ENCODE data around the gene ENTPD8. TPM values are rescaled to one million over a fixed set of nuclear protein-coding genes. Genes with fewer than 3 reads are reported as not detected.

Gene ENTPD8
- total RNA-seq, 4 donors from 2014 or later = not detected

DNA sequence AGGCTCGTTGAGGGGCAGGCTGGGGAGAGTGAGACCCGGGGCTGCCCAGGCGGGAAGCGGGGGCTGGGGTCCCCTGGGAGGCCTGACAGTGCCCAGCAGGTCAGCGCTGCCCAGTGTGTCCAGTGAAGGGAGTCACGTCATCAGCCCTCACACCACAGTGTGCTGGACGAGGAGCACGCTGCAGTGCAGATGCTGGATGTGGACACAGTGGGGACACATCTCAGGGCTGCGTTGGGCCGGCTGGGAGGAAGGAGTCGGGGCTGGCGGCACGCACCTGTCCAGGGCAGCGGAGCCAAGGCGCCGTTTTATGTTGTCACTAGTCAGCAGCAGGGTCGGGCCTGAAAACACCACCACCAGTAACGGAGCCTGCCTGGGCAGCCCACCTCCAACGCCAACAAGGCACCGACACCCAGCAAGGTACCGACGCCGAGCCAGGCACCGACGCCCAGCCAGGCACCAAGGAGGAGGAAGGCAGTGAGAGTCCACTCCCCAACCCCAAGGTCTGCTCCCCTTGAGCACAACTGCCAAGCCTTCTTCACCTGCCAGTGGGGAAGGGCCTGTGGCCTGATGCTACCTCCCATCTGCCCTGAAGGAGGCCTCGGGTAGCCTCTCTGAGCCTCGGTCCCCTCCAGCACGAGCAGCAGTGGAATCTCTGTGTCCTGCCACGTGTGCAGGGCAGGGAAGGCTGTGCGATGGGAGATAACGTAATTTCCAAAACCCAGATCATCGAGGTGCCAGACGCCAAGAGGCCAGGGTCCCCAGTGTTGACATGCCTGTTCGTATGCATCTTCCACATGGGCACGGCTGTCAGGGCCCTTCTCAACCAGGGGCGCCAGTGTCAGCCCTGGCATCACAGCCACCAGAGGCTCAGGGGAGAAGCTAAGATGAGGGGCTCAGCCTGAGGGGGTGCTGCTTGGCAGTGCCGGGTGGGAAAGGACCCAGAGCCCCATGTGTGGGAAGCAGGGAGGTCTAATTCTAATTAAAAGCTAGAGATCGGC is 39.8 kb upstream of the ENTPD8 start:
- 90 to 91% methylated on average over 36 to 37 of the region's 38 CpGs for WGBS, 2 donors
- intact Hi-C loops (cut with DNase I; ENCODE audit: low total_unique reads) = no loop called here
- TF ChIP-seq POLR2A (IDR thresholded peaks at IDR 0.05) = no peak
- TF ChIP-seq, protein P1, sequence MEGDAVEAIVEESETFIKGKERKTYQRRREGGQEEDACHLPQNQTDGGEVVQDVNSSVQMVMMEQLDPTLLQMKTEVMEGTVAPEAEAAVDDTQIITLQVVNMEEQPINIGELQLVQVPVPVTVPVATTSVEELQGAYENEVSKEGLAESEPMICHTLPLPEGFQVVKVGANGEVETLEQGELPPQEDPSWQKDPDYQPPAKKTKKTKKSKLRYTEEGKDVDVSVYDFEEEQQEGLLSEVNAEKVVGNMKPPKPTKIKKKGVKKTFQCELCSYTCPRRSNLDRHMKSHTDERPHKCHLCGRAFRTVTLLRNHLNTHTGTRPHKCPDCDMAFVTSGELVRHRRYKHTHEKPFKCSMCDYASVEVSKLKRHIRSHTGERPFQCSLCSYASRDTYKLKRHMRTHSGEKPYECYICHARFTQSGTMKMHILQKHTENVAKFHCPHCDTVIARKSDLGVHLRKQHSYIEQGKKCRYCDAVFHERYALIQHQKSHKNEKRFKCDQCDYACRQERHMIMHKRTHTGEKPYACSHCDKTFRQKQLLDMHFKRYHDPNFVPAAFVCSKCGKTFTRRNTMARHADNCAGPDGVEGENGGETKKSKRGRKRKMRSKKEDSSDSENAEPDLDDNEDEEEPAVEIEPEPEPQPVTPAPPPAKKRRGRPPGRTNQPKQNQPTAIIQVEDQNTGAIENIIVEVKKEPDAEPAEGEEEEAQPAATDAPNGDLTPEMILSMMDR (IDR thresholded peaks at IDR 0.05) = no peak
- no peak overlapping the region for H3K4me3 ChIP-seq (ENCODE audit: low read depth, poor library complexity, severe bottlenecking)
- no peak for DNase-seq (ENCODE audit: low spot score in 2 of 2)

DNA sequence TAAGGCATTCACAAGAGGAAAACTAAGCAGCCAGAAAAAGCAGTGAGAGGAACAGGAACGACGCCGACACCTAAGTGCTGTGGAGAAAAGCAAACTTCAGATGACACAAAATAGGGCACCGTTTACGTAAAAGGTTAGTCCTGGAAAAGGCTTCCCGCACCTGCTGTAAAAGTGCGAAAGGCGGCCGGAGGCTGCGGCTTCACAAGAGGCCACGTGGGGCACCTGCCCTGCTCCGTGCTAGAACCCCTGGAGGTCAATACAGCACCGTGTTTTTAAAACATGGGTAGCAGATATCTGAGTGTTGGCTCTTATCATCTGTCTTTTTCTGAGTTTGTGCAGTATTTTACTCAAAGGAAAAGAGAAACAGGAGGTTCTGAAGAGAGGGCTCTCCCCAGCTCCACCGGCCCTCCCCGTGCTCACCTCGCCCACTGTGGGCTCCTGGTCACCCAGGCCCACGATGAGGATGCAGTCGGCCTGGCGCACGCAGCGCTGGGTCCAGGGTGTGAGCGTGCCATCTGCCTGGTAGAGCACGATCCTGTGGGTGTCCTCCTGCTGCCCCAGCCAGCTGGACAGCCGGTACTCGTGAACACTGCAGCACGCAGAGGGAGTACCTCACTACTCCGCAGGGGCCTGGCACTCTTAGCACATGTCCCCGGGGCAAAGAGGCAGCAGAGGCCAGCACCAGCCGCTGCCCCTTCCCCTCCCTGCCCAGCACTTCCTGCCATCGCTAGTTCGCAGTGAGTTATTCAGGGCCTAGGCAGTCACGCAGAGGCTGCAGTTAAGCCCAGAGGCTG is 38.9 kb upstream of the ENTPD8 start:
- WGBS, 2 donors = 87 to 91% methylated on average over 31 to 32 of the region's 32 CpGs
- intact Hi-C loops (cut with DNase I; ENCODE audit: low total_unique reads) = no loop called here
- no peak for DNase-seq (ENCODE audit: low spot score in 2 of 2)

DNA sequence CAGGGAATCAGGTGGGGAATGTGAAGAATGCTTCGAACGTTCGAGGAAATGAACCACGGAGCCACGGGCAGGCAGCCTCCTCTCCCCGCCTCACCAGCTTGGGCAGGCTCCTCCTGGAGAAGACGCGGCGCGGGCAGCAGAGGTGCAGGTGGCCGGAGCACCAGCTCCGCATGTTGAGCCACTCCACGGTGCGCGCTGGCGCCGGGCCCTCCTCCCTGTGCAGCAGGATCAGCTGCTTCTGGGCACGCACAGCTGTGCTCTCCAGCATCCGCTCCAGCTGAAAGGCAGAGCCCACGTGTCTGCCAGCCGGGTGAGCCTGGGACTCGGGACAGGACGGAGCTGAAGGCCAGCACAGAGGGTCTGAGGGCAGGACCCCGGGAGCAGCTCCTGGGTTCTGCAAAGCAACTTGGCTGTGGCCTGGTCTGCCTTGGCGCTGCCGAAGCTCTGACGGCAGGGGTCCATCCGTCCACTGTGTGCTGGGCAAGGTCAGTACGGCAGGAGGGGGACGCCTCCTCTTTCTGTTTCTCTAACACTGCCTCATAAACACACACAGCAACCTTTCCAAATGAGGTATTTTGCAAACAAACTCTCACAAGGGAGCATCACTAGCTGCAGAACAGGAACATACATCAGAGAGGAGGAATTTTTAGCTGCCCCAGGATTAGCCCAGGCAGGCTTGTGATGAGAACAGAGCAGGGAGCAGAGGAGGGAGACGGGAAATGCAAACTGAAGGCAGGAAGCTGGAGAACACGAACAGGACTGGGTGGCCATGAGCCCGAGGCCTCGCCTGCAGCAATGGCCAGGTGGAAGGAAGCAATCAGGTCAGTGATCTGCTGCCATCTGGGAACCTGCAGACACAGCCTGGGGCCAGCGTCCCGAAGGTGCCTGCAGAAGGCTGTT is 38.1 kb upstream of the ENTPD8 start:
- peak in 1 of 2 donors; percentile 87 for DNase-seq (ENCODE audit: low spot score in 2 of 2)
- intact Hi-C loops (cut with DNase I; ENCODE audit: low total_unique reads) = no loop called here

More for the DNA sequence above, 38.9 kb upstream of the ENTPD8 start:
- H3K4me3 ChIP-seq (ENCODE audit: low read depth, poor library complexity, severe bottlenecking) = no peak overlapping the region
- TF ChIP-seq, protein P1 (IDR thresholded peaks at IDR 0.05) = no peak
- TF ChIP-seq POLR2A (IDR thresholded peaks at IDR 0.05) = no peak

DNA sequence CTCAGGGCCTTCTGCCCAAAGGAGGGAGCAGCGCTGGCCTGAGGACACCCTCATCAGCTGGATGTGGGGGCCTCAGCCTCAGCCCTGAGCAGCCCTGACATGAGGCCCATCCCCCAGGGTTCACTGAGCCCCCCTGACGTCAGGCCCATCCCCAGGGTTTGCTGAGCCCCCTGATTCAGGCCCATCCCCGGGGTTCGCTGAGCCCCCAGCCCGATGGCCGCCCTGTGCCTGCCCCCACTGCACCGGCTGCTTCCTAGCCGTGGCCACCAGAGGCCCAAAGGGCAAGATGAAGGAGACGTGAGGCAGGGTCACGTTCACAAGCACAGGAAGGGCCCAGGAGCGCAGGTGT is 37.4 kb upstream of the ENTPD8 start:
- DNase-seq (ENCODE audit: low spot score in 2 of 2) = no peak
- intact Hi-C loops (cut with DNase I; ENCODE audit: low total_unique reads) = no loop called here
- no peak for TF ChIP-seq POLR2A (IDR thresholded peaks at IDR 0.05)
- TF ChIP-seq, protein P1 (IDR thresholded peaks at IDR 0.05) = no peak
- 75 to 84% methylated on average over 11 of the region's 11 CpGs for WGBS, 2 donors
- no peak overlapping the region for H3K4me3 ChIP-seq (ENCODE audit: low read depth, poor library complexity, severe bottlenecking)

More for the DNA sequence above, 38.1 kb upstream of the ENTPD8 start:
- H3K4me3 ChIP-seq (ENCODE audit: low read depth, poor library complexity, severe bottlenecking) = no peak overlapping the region
- no peak for TF ChIP-seq POLR2A (IDR thresholded peaks at IDR 0.05)
- TF ChIP-seq, protein P1 (IDR thresholded peaks at IDR 0.05) = no peak
- 53 to 65% methylated on average over 31 to 34 of the region's 36 CpGs for WGBS, 2 donors

Data from lower leg skin (tissue), 4 donors.